Suppressor macrophage treated with lipopolysaccharide for 1 hour (primary cell): ENCODE data around the gene GALNT10.
"Not testable (repeated sequence)": the region's sequence is repeated elsewhere in the genome, so short reads cannot be mapped to it uniquely, and the experiment has no call there.

Source experiments
- DNase-seq, 3 donors: peaks; one replicate each; pipeline ENCODE4 v3.0.0-alpha.2; 2020 to 2022

GALNT10 gene

GRCh38 chr5:154359221-154359573 lies 168.7 kb downstream of the GALNT10 start:
- DNase-seq = no peak

- not testable (repeated sequence) for DNase-seq
Measured at GRCh38 chr5:154360241-154360640, 169.7 kb downstream of the GALNT10 start.

DNA sequence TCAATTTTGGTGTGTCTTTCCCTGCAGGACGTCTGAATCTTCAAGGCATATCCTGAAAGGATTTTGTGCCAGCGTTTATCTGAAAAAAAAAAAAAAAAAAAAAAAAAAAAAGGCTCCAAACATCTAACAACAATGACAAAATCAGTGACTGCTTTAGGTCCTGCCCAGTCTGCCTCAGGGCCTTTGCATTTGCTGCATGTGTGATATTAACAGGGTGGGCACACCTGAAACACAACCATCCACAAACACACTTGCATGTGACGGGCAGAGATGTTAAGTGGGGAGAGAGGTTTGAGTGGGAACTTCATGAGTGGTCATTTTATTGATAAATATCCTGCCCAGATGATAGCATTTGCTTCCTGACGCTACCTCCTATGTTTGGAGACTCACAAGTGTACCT lies 172.9 kb downstream of the GALNT10 start:
- DNase-seq = no peak

DNA sequence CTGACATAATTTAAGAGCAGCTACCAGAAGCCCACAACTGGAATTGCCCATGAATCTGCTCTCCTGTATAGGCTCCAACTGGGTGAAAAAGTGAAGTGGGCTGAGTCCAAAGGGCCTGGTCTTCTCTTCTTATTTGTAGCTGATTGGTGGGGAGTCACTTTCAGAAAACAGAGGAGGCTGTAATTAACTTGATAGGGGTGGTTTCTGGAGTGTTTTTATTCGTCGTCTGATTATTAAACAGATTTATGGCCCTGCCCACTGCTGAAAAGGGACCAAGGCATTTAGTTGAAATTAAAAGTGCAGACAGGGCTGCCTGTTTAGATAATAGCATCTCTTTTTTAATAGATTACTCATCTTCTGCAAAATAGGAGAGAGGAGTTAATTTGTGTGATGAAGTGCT lies 174.2 kb downstream of the GALNT10 start:
- no peak for DNase-seq

- DNase-seq = no peak
Measured at GRCh38 chr5:154365823-154366222, 175.3 kb downstream of the GALNT10 start.

DNA sequence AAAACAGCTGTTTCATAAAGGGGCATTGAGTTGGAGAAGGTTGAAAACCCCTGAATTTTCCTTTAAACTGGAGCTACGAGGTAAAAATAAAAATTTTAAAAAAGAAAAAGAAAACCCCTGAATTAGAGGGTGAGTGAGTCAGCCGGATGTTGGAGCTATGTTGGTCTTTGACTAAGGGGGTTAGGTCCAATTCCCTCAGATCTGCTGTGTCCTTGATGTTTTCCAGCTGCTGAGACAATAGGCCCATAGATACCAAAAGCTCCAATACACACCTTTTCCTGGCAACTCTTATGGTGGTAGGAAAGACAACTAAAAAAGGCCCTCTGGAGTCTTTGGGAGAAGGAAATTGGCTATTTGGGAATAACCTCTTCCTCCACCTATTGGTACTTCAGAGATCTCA lies 175.8 kb downstream of the GALNT10 start:
- no peak for DNase-seq

GRCh38 chr5:154367101-154367500 lies 176.6 kb downstream of the GALNT10 start:
- no peak for DNase-seq

DNA sequence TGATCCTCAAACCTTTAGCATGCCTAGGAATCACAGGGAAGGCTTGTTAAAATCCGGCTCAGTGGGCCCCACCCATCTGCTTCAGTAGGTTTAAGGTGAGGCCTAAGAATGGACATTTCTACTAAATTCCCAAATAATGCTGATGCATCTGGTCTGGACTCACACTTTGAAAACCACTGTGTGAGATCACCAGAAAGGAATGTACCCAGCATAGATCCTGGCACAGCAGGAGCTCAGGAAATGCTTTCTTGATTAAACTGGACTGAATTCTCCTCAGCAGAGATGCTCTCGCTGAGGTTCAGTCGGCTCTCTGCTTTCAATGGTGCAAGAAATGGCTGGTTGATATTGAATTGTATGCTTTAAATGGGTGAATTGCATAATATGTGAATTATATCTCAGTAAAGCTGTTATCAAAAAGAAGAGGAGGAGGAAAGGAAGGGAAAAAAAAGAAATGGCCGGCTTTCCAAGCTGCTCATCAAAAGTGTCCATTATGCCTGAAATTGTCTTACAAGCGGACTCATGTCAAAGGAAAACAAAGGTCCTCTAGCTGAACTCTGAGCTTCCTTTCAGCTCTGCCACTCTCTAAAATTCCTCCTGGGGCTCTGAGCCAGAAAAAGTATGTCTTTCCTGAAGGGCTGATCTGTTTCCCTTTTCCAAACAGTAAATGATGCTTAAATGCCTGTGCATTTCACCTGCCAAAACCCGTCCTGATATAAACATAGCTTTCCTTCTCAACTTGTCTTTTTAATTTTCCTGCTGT lies 177.7 kb downstream of the GALNT10 start:
- DNase-seq = no peak

DNA sequence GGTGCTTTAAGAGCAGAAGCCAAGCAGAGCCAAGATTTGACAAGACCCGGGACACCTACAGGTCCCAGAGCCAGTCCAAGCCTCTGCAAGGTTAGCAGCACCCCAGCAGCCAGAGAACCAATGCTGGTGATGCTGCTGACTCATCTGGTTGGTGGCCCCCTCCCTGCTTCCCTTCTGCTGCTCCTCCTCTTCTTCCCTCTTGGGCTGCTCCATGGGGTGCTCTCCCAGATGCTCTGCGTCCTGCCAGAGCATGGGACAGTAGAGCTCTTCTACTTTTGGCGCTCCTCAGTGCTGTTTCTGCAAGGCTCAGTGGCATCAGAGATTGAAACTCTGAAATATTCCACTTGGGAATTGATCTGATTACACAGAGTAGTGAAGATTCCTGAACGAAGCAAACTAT lies 179.1 kb downstream of the GALNT10 start:
- DNase-seq = no peak

DNA sequence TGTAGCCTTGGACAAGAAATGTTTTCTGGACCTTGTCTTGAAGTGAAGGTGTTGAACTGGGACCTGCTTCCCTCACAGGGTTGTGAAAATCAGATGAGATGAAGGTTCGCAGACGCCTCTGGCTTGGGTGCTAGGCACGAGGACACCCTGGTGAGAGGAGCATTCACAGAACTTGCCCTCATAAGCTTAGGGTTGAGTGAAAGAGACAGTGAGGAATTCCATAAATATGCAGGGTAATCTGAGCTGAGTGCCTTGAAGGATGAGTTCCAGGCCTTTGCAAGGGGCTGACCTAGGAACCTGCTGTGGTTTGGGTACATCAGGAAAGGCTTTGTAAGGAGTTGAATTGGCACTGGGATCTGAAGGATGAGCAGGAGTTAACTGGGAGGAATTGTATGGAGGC lies 179.6 kb downstream of the GALNT10 start:
- no peak for DNase-seq

- no peak for DNase-seq
Measured at GRCh38 chr5:154370813-154371212, 180.3 kb downstream of the GALNT10 start.

DNA sequence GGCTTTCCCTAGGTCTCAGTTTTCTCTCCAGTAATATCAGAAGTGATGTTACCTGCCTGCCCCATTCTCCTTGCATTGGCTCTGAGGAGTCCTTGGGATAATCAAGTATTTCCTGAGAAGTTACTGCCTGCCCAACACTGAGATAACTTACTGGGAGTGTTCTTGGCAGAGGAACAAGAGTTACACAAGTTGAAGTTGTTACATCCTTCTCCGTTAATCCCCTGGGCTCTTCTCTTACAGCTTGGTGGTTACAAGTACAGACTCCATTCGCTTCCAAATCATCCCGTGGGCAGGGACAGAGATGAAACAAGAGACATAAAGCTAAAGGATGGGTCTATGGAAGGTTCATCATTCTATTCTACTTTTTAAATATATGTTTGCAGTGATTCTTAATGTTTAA lies 181.2 kb downstream of the GALNT10 start:
- DNase-seq = no peak

DNA sequence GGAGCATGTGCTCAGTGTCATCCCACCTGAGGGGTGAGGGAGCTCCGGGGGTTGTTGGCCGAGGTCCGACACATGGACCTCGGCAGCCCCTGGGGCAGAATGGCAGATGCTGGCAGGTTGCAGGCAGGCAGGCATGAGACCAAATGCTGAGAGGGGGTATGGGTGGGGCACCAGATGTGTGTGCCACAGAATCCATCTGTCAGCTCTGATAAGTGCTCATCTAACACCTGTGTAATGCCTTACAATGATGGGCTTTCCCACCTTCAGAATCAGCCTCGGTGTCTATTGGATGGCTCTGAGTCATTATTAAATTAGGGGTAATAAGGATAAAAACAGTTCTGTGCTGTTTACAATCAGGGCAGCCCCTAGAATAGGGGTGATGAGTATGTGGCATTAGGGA lies 182.1 kb downstream of the GALNT10 start:
- no peak for DNase-seq

GRCh38 chr5:154373326-154373725 lies 182.8 kb downstream of the GALNT10 start:
- DNase-seq = no peak

DNA sequence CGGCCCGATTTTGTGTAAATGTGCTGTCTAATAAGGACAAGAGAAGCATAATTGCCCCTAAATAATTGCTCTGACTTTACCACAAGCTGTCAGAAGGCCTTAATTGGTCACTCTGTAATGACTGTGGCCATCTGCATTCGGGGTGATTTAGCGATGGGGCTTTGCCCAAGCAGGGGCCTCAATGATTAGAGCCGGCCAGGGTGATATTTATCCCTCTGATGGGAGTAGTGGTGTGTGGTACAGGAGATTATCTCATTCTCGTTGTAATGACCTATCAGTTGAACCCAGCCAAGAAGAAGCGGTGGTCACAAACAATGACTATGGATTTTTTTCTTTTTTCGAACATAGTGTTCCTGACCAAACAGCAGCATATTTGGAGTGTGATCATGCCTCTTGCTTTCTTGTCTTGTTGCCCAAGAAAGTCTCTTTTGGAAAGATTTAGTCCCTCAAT lies 183.2 kb downstream of the GALNT10 start:
- no peak for DNase-seq

DNA sequence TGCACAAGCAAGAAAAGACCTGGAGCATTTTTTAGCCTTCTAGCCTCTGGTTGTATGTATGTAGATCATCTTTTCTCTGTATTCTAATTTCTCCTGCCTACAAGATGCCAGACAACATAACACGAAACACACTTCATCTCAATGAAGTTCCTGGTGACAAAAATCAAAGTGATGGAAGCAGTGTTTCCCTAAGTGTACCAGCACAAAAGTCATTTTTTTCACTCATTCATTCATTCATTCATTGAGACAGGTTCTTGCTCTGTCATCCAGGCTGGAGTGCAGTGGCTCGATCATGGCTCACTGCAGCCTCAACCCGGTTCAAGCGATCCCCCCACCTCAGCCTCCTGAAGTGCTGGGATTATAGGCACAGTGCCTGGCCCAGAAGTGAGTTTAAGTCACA lies 183.7 kb downstream of the GALNT10 start:
- DNase-seq = no peak

DNA sequence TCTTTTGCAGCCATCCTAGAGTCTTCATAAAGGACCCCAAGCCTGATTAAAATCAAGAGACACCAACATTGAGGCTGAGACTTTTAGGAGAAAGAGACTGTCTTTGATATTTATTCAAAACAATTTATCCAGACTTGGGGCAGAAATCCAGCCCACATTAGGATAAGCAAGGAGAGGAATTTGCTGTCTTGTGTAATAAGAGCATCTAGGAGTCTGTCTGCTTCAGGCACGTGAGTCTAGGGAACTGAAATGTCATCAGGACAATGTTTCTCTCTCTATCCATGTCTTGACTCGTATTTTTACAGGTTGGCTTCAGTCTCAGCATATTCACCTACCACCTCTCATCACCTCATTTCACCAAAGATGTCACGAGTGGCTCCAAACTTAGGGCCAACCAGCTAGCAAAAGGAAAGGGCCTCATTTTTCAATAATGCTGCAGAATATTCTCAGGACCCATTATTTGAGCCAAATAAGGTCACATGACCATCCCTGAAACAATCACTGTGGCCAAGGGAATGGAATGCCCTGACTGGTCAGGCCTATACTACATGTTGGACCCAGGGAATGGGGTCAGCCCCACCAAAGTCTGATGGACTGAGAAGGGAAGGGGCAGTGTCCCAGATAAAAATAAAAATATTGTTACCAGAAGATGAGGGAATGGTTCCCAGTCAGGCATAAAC lies 184.9 kb downstream of the GALNT10 start:
- no peak for DNase-seq

- DNase-seq = no peak
Measured at GRCh38 chr5:154376481-154376880, 185.9 kb downstream of the GALNT10 start.

- no peak for DNase-seq
Measured at GRCh38 chr5:154377754-154378533, 187.4 kb downstream of the GALNT10 start.

- no peak for DNase-seq
Measured at GRCh38 chr5:154380263-154380662, 189.7 kb downstream of the GALNT10 start.

GRCh38 chr5:154384480-154385235 lies 194.1 kb downstream of the GALNT10 start:
- DNase-seq = no peak

- peak in 1 of 3 donors; percentile 5 for DNase-seq
Measured at GRCh38 chr5:154385236-154385512, 194.6 kb downstream of the GALNT10 start.

GRCh38 chr5:154386952-154387629 lies 196.6 kb downstream of the GALNT10 start:
- DNase-seq = no peak
